OCI-M2 (cell line): ENCODE data around the gene SLC12A2.

Experiments used
- DNase-seq: peaks from one replicate; lab custom pipeline; 2025; ENCODE audit not compliant: unreplicated experiment; lab: John Stamatoyannopoulos, UW

The SLC12A2 gene

DNA sequence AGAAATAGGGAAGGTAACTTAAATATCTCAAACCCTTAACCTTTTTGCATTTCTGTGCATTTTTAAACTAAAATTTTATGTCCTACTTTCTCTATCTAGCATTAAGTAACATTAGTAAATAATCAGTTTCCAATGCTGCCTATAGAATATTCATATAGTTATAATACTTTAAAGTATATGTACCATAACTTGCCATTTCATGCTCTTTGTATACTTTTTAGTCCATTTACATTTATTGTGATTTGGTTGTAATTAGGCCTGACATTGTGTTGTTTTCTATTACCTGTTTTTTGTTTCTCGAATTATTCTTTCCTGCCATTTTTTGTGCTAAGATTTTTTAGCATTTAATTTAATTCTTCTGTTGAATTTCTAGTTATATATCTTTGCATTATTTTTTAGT is 13.7 kb downstream of the SLC12A2 start:
- DNase-seq, result no peak

DNA sequence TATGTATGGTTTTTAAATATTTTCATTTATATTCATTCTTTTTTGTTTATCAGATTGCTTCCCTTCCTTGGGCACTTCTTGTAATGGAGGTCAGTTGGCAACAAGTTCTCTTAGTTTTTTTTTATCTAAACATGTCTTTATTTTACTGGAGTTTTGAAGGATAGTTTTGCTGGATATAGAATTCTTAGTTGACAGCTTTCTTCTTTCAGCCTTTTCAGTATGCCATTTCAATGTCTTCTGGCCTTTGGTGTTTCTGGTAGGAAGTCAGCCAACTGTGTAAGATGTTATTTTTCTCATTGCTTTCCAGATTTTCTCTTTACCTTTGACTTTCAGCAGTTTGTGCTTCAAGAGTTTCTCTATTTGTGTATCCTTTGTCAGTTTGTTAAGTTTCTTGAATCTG is 14.2 kb downstream of the SLC12A2 start:
- DNase-seq, result no peak

DNA sequence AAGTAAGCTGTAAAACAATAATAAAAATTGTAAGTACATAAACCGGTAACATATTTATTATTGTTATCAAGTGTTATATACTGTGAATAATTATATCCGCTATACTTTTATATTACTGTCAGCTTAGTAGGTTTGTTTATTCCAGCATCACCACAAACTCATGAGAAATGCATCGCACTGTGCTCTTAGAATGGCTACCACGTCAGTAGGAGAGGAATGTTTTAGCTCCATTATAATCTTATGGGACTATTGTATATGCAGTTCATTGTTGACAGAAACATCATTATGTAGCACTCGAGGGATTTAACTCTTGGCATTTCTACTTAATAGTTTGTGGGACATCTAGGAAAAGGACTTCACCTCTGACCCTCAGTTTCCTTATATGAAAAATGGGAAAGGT is 16.4 kb downstream of the SLC12A2 start:
- DNase-seq, result no peak

DNA sequence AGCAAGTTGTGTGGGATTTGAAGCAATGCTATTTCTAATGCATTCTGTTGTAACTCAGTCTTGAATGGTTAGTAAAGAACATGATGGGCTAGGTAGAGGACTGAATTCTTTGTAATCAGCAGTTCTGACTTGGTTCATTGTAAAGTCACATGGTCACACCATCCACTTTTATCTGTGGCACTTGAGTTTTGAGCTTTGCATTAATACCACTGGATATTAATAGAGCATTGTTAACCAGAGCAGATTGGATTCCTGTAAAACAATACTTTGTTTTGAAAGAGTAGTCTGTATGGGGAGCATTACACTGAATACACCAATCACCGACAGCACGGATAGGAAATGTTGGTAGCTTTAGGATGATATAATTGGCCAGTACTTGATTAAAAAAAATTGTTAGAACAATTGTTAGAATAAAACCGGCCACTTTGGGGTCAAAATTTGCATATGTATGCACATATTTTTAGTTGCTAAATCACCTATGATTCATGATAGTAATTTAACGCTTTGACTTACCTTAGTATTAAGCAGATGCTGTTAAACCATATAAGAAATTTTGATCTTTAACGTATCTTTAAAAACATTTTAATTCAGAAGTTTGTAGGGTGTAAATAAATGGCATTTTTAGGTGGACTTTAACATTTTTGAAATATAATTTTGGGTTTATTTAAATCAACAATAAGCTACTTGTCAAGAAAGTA is 17.4 kb downstream of the SLC12A2 start:
- DNase-seq, result no peak

DNA sequence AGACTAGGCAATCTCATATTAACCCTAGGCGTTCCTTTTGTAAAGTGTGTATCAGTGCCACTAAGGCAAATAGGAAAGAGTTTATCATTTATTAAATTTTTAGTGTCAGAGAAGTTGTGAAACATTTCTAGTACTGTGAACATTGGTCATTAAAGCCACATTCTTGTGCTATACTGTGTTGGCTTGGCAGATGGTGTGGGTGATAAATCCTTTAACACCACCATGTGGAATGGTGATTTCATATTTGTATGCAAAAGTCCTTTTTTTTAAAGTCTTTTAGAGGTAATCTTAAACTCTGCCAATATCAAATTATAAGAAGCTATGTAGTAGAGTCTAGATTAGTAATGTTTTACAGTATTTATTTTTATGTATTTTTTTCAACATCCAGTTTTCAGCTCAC is 18.1 kb downstream of the SLC12A2 start:
- no peak for DNase-seq

DNA sequence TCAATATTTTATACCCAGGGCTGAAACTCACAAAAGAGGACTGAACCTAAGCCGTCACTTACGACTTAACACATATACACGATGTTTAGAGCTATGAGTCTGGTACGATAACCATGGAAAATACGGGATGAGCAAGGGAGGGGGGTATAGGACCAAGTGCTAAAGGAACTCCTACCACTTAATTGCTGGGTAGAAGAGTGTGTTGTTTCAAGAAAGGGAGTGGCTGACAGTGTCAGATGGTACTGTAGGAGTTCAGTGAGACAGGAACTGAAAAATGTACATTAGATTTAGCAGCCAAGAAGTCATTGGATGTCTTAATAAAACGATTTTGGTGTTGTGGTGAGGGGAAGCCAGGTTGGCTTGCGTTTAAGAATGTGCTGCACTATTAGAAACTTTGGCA is 21.6 kb downstream of the SLC12A2 start:
- no peak for DNase-seq

DNA sequence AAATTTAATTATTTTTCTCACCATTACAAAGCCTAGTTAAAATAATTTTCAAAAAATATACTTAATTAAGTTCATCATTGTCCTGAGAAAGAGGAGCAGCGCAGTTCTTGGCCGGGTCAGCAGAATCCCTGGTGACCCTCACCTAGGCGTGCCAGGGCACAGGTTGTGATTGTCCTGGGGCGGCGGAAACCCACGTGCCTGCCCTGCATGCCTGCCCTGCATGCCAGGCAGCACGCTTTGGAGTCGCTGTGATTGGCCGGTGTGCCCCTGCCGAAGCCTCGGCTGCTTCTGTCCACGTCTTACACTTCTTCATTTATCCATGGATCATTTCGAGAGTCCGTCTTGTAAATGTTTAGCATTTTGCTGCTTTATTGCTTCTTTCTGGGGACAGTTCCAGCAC is 25.6 kb downstream of the SLC12A2 start:
- no peak for DNase-seq

DNA sequence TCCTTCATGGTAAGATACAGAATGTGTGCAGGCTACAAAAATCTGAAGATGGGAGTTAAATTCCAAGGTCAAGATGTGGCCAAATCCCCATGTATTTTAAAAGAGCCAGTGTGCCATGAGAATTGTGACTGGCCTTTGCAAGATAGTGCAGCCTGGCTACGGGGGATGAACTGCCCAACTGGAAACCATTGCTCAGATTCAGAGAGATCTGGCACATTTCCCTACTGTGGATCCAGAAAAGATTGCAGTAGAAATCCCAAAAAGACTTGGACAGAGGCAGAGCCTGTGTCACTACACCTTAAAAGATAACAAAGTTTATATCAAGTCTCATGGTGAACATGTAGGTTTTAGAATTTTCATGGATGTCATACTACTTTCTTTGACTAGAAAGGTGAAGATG is 26.2 kb downstream of the SLC12A2 start:
- DNase-seq, result no peak

DNA sequence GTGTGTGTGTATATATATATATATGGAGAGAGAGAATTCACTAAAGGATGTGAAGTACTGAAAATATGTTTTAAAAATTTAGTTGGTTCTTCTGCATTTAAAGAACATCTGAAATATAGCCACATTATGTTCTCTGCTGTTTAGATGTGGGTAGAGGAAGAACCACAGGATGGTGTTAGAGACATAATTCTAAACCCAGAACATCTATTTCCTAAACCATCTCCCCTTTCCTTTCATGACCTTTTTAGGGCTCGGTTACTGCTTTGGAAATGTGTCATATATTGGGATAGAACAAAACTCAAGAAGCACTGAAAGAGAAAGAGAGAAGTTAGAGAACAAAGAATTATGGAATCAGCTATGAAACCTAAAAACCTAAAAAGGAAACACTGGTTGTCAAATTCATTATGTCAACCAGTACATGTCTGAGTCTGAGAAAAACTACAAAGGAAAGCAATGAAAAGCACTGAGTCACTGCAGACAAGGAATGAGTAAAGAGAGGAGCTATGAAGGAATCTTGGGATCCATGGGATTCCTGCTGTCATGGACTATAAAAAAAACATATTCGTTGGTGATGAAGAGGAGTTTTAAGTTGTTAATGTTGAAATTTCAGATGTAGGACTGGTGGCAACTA is 28.4 kb downstream of the SLC12A2 start:
- DNase-seq, result no peak

DNA sequence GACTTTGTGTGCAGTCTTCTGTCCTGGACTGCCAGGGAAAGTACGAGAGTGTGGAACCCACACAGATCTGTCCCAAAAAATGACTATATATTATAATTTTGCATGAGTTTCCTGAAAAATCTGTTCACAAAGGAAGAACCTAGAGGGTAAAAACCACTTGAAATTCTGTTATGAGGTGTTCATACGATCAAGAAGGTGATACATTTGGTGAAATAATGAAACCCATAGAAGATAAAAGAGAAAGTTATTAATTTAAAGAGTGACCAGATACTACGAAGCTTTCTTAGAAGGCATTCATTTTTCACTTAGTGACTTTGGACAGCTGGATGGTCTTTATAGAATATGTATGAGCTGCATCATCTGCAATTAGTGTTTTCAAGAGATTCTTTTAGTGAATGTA is 32.9 kb downstream of the SLC12A2 start:
- DNase-seq, result no peak

DNA sequence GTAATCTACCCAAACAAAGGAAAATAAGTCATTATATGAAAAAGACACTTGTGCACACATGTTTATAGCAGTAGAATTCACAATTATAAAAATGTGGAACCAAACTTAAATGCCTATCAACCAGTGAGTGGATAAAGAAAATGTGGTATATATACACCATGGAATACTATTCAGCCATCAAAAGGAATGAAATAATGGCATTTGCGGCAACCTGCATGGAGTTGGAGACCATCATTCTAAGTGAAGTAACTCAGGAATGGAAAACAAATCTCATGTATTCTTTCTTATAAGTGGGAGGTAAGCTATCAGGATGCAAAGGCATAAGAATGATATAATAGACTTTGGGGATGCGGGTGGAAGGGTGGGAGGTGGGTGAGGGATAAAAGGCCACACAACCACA is 34.6 kb downstream of the SLC12A2 start:
- DNase-seq, result no peak

DNA sequence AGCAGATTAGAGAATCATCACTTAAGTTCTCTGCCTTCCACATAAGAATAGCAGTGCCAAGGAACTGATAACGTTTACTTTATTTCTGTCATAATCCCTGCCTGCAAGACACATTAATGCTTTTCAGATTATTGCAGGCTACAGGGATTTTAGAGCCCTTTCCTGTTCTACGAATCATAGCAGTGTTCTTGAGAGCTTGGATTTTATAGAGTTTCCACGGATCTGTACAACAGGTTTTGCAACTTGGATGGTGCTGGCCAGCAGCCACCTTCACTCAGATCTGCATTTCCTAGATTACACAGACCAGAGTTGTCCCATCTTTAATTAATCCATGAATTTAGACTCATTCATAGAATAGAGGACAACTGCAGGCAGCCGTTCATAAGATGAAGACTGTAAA is 38.1 kb downstream of the SLC12A2 start:
- no peak for DNase-seq

DNA sequence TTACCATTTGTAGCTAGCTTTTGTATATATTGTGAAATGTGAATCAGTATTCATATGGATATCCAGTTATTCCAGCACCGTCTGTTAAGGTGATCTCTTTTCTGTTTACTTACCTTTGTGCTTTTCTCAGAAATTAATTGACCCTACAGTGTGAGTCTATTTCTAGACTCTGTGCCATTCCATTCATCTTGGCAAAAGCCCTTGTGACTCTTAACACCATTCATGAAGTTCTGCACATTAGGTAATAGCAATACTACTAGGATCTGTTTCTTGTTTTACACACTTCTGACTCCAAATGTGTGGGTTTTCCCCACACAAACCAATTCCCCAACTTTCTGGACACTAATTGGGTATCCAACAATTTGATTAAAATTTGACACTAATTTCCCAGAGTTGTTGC is 40.4 kb downstream of the SLC12A2 start:
- no peak for DNase-seq

DNA sequence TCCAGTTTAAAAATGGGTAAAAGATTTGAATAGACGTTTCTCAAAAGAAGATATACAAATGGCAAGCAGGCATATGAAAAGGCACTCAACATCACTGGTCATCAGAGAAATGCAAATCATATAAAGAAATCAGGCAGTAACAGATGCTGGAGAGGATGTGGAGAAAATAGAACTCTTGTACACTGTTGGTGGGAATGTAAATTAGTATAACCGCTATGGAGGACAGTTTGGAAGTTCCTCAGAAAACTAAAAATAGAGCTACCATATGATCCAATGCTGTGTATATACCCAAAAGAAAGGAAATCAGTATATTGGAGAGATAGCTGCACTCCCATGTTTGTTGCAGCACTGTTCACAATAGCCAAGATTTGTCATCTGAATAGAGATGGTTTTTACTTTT is 42.7 kb downstream of the SLC12A2 start:
- no peak for DNase-seq

DNA sequence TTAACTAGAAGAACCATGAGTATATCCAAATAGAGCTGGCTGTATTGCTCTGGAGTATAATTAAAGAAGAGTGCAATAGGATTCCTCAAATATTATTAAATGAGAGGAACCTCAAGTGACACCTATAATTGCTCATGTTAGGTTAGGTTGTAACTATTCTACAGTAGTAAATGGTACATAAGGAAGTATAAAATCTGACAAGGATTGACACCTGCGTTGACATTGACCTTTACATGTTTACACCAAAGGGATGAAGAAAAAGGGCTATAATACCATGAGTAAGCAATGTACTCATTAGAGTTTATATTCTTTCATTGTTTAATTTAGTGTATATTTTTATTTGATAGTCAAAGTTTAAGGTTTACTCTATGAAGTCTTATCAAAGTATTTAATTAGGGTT is 48.9 kb downstream of the SLC12A2 start:
- DNase-seq, result no peak

DNA sequence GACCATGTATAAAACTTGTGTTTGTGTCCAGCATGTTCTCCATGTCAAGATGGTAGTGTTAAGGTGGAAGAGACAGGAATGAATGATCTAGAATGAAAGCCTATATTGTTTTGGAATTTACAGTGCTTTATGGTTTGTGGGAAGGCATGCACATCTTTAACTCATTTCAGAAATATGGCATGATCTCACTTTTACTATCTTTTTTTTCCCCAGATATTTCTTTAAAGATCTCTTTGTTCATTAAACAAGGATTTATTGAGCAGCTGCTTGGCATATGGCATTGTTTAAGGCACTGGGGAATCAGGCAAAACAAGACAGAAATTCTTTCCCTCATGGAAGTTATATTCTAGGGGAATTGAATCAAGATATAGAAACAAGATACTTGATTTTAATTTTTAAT is 51.7 kb downstream of the SLC12A2 start:
- DNase-seq, result no peak

DNA sequence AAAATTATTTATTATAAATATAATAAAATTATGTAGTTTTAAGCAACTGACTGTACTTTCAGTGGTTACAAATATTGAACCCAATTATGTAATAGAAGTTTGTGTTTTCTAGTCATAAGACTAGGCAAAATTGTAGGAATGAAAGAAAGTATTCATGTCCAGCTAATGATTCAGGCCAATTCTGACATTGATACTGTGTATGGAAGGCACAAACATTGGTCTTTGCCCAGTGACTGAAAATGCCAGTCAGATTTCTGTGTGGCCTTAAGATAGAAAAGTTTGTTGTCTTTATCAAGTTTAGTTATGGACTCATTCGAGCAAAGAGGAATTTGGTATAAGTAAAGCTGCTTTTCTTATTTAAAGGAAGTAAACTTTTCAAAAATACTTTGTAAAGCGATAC is 60.3 kb downstream of the SLC12A2 start:
- DNase-seq, result no peak

DNA sequence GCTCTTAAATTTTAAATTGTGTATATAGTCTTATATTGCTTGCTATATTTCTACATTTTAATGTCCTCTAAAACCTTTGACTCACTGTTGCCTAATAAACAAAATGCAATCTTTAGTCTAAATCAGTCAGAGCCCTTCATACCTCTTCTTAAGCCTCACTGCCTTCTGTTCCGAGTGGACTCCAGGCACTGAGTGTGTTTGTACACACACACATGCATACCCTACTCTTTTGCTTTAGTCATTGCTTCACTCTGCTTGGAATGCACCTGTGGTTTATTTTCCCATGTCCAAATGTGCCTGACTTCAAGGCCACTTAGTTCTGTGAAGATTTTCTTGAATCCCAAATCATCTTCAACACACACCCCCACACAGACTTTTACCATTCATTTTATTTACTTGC is 60.9 kb downstream of the SLC12A2 start:
- no peak for DNase-seq

DNA sequence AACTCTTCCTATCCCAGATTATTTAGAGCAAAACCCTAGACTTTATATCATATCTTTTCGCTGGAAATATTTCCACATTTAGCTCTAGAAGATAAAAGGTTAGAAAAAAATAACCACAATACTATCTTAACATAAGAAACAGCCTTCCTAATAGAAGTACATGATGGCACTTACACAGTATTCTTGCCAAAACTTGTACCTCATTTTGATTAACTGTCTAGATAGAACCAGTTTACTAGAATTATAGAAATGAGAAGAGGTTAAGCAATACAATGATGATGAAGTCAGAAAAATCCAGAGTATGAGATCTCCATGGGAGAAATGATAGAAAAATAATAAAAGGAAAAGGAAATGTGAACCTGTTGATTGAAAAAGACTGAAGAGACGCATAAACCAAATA is 63.1 kb downstream of the SLC12A2 start:
- no peak for DNase-seq

DNA sequence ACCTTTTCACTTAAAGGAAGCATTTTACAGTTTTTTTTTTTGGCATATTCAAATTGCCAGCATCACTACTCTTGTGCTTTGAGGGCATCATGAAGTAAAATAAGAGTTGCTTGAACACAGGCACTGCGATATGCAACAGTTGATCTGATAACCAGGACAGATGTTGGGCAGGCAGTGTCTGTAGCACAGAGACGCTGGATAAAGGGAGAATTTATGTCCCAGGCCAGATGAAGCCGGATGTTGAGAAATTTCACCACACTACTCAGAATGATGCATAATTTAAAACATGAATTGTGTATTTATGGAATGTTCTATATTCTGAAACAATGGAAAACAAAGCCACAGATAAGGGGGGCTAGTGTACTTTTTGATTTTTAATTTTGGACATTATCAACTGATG is 71.4 kb downstream of the SLC12A2 start:
- no peak for DNase-seq

DNA sequence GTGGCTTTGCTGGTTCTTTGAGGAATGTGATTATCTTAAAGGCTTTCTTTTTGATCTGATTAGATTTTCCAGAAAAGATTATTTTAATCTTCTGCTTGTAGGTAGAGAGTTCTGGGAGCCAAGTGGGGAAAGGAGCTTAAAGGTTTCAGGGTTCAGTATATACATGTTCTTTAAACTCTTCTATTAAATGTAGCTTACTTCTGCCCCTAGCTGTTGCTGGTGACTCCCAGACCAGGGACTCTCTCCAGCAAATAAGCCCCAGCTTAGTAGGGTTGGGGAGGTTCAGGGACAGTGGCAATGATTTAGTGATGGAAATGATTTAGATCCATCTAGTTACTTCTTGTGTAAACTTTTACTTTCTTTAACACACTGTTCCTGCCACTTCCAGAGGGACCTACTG is 72.2 kb downstream of the SLC12A2 start:
- DNase-seq, result no peak

DNA sequence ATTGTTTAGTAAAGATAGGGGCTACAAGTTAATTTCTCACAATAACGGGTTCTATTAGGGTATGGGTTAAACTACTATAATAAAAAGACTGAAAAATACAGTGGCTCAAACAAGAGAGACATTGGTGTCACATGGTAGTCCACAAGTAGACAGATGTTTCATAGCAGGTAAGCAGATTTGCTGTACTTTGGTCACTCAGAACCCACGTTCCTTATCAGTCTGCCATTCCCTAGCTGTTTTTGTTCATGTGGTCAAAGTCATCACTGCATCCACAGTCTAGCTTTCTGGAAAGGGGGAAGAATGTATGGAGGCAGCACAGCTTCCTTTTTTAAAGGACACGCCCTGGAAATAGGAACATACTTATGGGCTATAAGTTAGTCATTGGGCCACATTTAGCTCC is 73.0 kb downstream of the SLC12A2 start:
- no peak for DNase-seq

DNA sequence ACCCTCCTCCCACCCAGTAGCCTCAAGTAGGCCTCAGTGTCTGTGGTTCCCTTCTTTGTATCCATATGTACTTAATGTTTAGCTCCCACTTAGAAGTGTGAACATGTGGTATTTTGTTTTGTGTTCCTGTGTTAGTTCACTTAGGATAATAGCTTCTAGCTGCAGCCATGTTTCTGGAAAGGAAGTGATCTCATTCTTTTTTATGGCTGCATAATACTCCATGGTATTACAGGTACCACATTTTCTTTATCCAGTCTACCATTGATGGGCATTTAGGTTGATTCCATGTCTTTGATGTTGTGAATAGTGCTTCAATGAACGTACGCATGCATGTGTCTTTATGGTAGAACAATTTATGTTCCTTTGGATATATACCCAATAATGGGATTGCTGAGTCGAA is 74.8 kb downstream of the SLC12A2 start:
- no peak for DNase-seq
